ENCODE results near the gene SNIP1. TPM values are rescaled to one million over a fixed set of nuclear protein-coding genes. Genes with fewer than 3 reads are reported as not detected.

Gene SNIP1
- total and polyA plus RNA-seq, 10 of the 15 experiments (the other 5 are each of a cell fraction or from before 2014, with no cell fraction given) = 2.7 to 22.4 (median 10.1) TPM

DNA sequence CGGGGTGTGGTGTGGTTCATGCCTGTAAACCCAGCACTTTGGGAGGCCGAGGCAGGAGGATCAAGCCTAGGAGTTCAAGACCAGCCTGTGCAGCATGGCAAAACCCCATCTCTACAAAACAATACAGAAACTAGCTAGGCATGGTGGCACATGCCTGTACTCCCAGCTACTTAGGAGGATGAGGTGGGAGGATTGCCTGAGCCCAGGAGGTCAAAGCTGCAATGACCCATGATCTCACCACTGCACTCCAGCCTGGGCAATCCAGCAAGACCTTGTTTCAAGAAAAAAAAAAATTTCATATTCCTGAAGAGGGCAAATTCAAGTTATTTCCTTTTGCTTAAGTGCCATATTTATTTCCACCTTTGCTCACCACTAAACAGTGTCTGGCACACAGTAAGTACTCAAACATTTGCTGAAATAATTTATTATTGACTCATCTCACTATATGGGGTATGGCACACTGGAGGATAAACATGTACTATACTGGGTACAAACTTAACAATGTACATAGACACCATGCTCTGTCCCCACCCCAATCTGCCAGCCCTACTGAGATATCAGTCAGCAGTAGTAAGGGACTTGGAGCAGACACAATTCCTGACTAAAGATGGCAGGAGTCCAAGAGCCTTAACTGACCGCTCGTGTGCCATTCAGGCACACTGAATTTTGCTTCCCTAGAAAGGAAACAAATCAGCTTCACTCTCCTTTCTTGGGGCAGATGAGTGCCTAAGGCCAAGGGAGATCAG is 55.0 kb downstream of the SNIP1 start:
- TF ChIP-seq, protein P1, sequence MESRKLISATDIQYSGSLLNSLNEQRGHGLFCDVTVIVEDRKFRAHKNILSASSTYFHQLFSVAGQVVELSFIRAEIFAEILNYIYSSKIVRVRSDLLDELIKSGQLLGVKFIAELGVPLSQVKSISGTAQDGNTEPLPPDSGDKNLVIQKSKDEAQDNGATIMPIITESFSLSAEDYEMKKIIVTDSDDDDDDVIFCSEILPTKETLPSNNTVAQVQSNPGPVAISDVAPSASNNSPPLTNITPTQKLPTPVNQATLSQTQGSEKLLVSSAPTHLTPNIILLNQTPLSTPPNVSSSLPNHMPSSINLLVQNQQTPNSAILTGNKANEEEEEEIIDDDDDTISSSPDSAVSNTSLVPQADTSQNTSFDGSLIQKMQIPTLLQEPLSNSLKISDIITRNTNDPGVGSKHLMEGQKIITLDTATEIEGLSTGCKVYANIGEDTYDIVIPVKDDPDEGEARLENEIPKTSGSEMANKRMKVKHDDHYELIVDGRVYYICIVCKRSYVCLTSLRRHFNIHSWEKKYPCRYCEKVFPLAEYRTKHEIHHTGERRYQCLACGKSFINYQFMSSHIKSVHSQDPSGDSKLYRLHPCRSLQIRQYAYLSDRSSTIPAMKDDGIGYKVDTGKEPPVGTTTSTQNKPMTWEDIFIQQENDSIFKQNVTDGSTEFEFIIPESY (IDR thresholded peaks at IDR 0.05) = no peak
- TF ChIP-seq, protein P2, sequence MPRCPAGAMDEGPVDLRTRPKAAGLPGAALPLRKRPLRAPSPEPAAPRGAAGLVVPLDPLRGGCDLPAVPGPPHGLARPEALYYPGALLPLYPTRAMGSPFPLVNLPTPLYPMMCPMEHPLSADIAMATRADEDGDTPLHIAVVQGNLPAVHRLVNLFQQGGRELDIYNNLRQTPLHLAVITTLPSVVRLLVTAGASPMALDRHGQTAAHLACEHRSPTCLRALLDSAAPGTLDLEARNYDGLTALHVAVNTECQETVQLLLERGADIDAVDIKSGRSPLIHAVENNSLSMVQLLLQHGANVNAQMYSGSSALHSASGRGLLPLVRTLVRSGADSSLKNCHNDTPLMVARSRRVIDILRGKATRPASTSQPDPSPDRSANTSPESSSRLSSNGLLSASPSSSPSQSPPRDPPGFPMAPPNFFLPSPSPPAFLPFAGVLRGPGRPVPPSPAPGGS (IDR thresholded peaks at IDR 0.05; ENCODE audit: borderline replicate concordance, insufficient read depth, low read depth, low read length, poor library complexity, severe bottlenecking) = no peak
- no peak for TF ChIP-seq POLR2AphosphoS2 (IDR thresholded peaks at IDR 0.05; ENCODE audit: low read depth, low read length)
- TF ChIP-seq BMI1 (IDR thresholded peaks at IDR 0.05; ENCODE audit: borderline replicate concordance) = no peak
- no peak for TF ChIP-seq ESRRA (IDR thresholded peaks at IDR 0.05; ENCODE audit: low read length)
- no peak for TF ChIP-seq EGR1 (IDR thresholded peaks at IDR 0.05; ENCODE audit: borderline replicate concordance in 1 of 2, low read depth in 2 of 2, low read length in 2 of 2)
- TF ChIP-seq SRF (IDR thresholded peaks at IDR 0.05; ENCODE audit: low read depth in 2 of 2, low read length in 2 of 2) = no peak
- no peak for TF ChIP-seq NFIC (IDR thresholded peaks at IDR 0.05; ENCODE audit: low read depth, low read length)
- TF ChIP-seq SUZ12 (IDR thresholded peaks at IDR 0.05; ENCODE audit: unreplicated experiment) = no peak
- no peak for TF ChIP-seq DPF2 (IDR thresholded peaks at IDR 0.05)
- TF ChIP-seq, protein P3, sequence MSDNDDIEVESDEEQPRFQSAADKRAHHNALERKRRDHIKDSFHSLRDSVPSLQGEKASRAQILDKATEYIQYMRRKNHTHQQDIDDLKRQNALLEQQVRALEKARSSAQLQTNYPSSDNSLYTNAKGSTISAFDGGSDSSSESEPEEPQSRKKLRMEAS (IDR thresholded peaks at IDR 0.05; ENCODE audit: low read depth, low read length) = no peak
- no peak for TF ChIP-seq ZNF384 (IDR thresholded peaks at IDR 0.05; ENCODE audit: borderline replicate concordance, low read depth, low read length)
- TF ChIP-seq IKZF2 (IDR thresholded peaks at IDR 0.05) = no peak
- 100% methylated on average over 4 of the region's 4 CpGs for WGBS (ENCODE audit: insufficient coverage, insufficient replicate concordance, low lambda C conversion rate, missing lambda C conversion rate)
- Histone ChIP-seq H4K20me1 (ENCODE audit: control insufficient read depth, insufficient read depth) (no peaks in the 10 kb centered on the region), H2AFZ (ENCODE audit: control insufficient read depth, low read depth, low read length) (no peak overlapping the region), H3K4me1 (ENCODE audit: control insufficient read depth, insufficient read depth, low read length) (no peaks in the 10 kb centered on the region), H3K27ac (ENCODE audit: control insufficient read depth, insufficient read depth) (no peak overlapping the region), H3K79me2 (ENCODE audit: control insufficient read depth, insufficient read depth, low read length) (no peaks in the 10 kb centered on the region), H3K9ac (ENCODE audit: control insufficient read depth, insufficient read depth, low read length) (no peak overlapping the region), H3K4me3 (no peak overlapping the region), H3K36me3 (ENCODE audit: control insufficient read depth in 2 of 2, insufficient read depth in 2 of 2, low read length in 1 of 2) (peaks cover 8 to 10% of the 10 kb centered on the region in 2 experiments; a peak in 3 of 4 replicates), H3K9me3 (replicated peaks; ENCODE audit: control insufficient read depth, insufficient read depth, low read length) (no peaks in the 10 kb centered on the region), H3K4me2 (ENCODE audit: control insufficient read depth, insufficient read depth) (no peak overlapping the region), H3K27me3 (replicated peaks in 1 of 2; ENCODE audit: control insufficient read depth in 2 of 2, insufficient read depth in 2 of 2, low read length in 1 of 2) (no peaks in the 10 kb centered on the region)
- RAD21 ChIA-PET (ENCODE audit: unreplicated experiment) = no interaction called here
- ATAC-seq = no peak
- no TSS peak for BruUV-seq (replicated peaks)
- no peak for FAIRE-seq
- SMC1A ChIA-PET (ENCODE audit: uncharacterized antibody, unreplicated experiment) = interaction anchor here (1.1 to 3.5 kb wide), 4 partner anchors 10 to 14 kb away, joined by 3 to 23 read pairs (median 5); no protein-coding TSS in a partner anchor
- in situ Hi-C loops (cut with MboI) (no loop called here), intact Hi-C loops (cut with micrococcal nuclease; ENCODE audit: unreplicated experiment) (no loop called here)
- DNase-seq (ENCODE audit: low read depth, low spot score) = no peak
- POLR2A ChIA-PET = no interaction called here
- CTCF ChIA-PET = interaction anchor here (1.0 to 5.6 kb wide), 5 partner anchors 9 to 13 kb away, joined by 3 to 73 read pairs (median 3); no protein-coding TSS in a partner anchor
